T-cell (primary cell): ENCODE data around the gene COL4A5. TPM values are rescaled to one million over a fixed set of nuclear protein-coding genes. Genes with fewer than 3 reads are reported as not detected.

Source experiments
- ATAC-seq, 4 experiments: fragments of 200-7000 bp in 3 of 4; fragments of 150-1000 bp in 1 of 4; cut with Tn5 transposase; replicated peaks in 1 of 4; 1 replicate in 3 of 4; 2 replicates in 1 of 4; pipeline ENCODE4 v1.10.0; 2021; ENCODE audit warnings: moderate library complexity in 3 of 4, mild to moderate bottlenecking in 2 of 4, moderate number of reproducible peaks in 1 of 4
- CTCF ChIA-PET, 2 donors: fragments of 300-600 bp; sonication (Branson Sonifier 250); formaldehyde crosslinking; loops; one replicate each; lab custom pipeline; 2022; ENCODE audit warnings: antibody characterized with exemption in 2 of 2; lab: Charles Lee
- POLR2A ChIA-PET, 2 donors: fragments of 300-600 bp; sonication (Branson Sonifier 250); formaldehyde crosslinking; loops; one replicate each; lab custom pipeline; 2022; ENCODE audit warnings: antibody characterized with exemption in 2 of 2; lab: Charles Lee
- DNase-seq, 35 experiments: peaks; one replicate each; pipeline versions ENCODE4 v3.0.0 to v3.0.0-alpha.2; 2013 to 2023
- H3K27ac ChIP-seq: one replicate; pipeline ENCODE4 v1.5.1; 2013; ENCODE audit warnings: low read length
- H3K27me3 ChIP-seq, 2 experiments: replicated peaks in 1 of 2; 1 replicate in 1 of 2; 2 replicates in 1 of 2; pipeline versions ENCODE4 v1.6.1 to v1.7.0; 2013; ENCODE audit warnings: low read length in 1 of 2, mixed read lengths in 1 of 2; ENCODE audit not compliant: control insufficient read depth in 2 of 2, insufficient read depth in 2 of 2; ENCODE audit errors: extremely low read depth in 1 of 2
- H3K36me3 ChIP-seq, 2 donors: 1 replicate in 1 of 2; 2 replicates in 1 of 2; pipeline versions ENCODE4 v1.6.1 to v1.7.0; 2013; ENCODE audit warnings: low read length in 1 of 2; ENCODE audit not compliant: control insufficient read depth in 2 of 2, insufficient read depth in 1 of 2; ENCODE audit errors: extremely low read depth in 1 of 2
- H3K4me1 ChIP-seq, 2 experiments: 1 replicate in 1 of 2; 2 replicates in 1 of 2; pipeline versions ENCODE4 v1.6.1 to v1.7.0; 2013; ENCODE audit warnings: low read length in 2 of 2, mixed read lengths in 1 of 2; ENCODE audit not compliant: insufficient read depth in 2 of 2, control insufficient read depth in 1 of 2; ENCODE audit errors: extremely low read depth in 1 of 2
- H3K4me3 ChIP-seq, 2 donors: 1 replicate in 1 of 2; 2 replicates in 1 of 2; pipeline versions ENCODE4 v1.5.1 to v1.7.0; 2013; ENCODE audit warnings: mild to moderate bottlenecking in 2 of 2, low read length in 1 of 2, moderate library complexity in 1 of 2; ENCODE audit not compliant: control insufficient read depth in 1 of 2; ENCODE audit errors: extremely low read depth in 1 of 2
- H3K9me3 ChIP-seq: 2 replicates; pipeline ENCODE4 v1.7.0; 2013
- H3K27ac Mint-ChIP-seq, 2 donors: one replicate each; pipeline ENCODE4 v1.8.0; 2020 to 2021; ENCODE audit warnings: mild to moderate bottlenecking in 2 of 2, mixed read lengths in 2 of 2
- H3K27me3 Mint-ChIP-seq, 2 donors: one replicate each; pipeline ENCODE4 v1.8.0; 2021 to 2022; ENCODE audit warnings: mixed read lengths in 2 of 2
- H3K36me3 Mint-ChIP-seq: one replicate; pipeline ENCODE4 v1.8.0; 2021; ENCODE audit warnings: mixed read lengths
- H3K4me1 Mint-ChIP-seq, 3 donors: one replicate each; pipeline ENCODE4 v1.8.0; 2020 to 2022; ENCODE audit warnings: mixed read lengths in 3 of 3, mild to moderate bottlenecking in 1 of 3
- H3K4me3 Mint-ChIP-seq, 3 donors: one replicate each; pipeline ENCODE4 v1.8.0; 2020 to 2022; ENCODE audit warnings: mild to moderate bottlenecking in 3 of 3, mixed read lengths in 3 of 3, moderate library complexity in 3 of 3
- H3K9me3 Mint-ChIP-seq, 3 donors: one replicate each; pipeline ENCODE4 v1.8.0; 2020 to 2022; ENCODE audit warnings: mixed read lengths in 3 of 3
- WGBS: methylation state at CpG from one replicate; pipeline ENCODE4 v1.1.5; 2013; ENCODE audit warnings: missing lambda C conversion rate; ENCODE audit not compliant: insufficient coverage; 5-methylcytosine and 5-hydroxymethylcytosine counted together
- total RNA-seq, 35 experiments: library from RNA in 6 of 35; stranded (reverse) in 6 of 35; fragments of 120-200 nt in 1 of 35; gene quantifications; one replicate each; pipeline versions ENCODE4 v1.2.1 to v1.2.4 and lab custom pipeline; 2013 to 2026

Gene COL4A5
- total RNA-seq, 5 donors from 2014 or later (not counting 1 experiment from before 2014, with no cell fraction given): 0.22 to 0.59 (median 0.36) TPM; not detected in 1

- H3K27ac Mint-ChIP-seq: no peak overlapping the region
- no peaks in the 10 kb centered on the region for H3K36me3 ChIP-seq
- DNase-seq: no peak
- WGBS: no CpG with 5 or more reads among the region's 2 CpGs
- no peak overlapping the region for H3K27ac ChIP-seq
- H3K27me3 Mint-ChIP-seq: peaks cover 17 to 47% of the 10 kb centered on the region in 2 donors
- no peaks in the 10 kb centered on the region for H3K9me3 Mint-ChIP-seq
- POLR2A ChIA-PET: no interaction called here
- H3K4me1 Mint-ChIP-seq: peaks cover 10 to 13% (median 10%) of the 10 kb centered on the region in 3 donors
- no peak for ATAC-seq
- no peaks in the 10 kb centered on the region for H3K36me3 Mint-ChIP-seq
- peaks cover 0 to 7% of the 10 kb centered on the region in 2 experiments for H3K4me1 ChIP-seq
- no peaks in the 10 kb centered on the region for H3K9me3 ChIP-seq
- H3K4me3 Mint-ChIP-seq: no peak overlapping the region
- no peak overlapping the region for H3K4me3 ChIP-seq
- peaks cover 2 to 12% of the 10 kb centered on the region in 2 experiments for H3K27me3 ChIP-seq
- CTCF ChIA-PET: no interaction called here
Observed at GRCh38 chrX:108442901-108443464, 3.3 kb downstream of the COL4A5 start.

GRCh38 chrX:108447303-108447702 is 7.7 kb downstream of the COL4A5 start:
- H3K4me1 ChIP-seq: no peaks in the 10 kb centered on the region
- no peaks in the 10 kb centered on the region for H3K9me3 ChIP-seq
- ATAC-seq: no peak
- Mint-ChIP-seq H3K4me3 (no peak overlapping the region), H3K27me3 (peaks cover 0 to 13% of the 10 kb centered on the region in 2 donors), H3K27ac (no peak overlapping the region), H3K4me1 (no peaks in the 10 kb centered on the region), H3K36me3 (no peaks in the 10 kb centered on the region), H3K9me3 (no peaks in the 10 kb centered on the region)
- DNase-seq: no peak
- H3K27ac ChIP-seq: no peak overlapping the region
- WGBS: no CpG with 5 or more reads among the region's 2 CpGs
- H3K27me3 ChIP-seq: no peaks in the 10 kb centered on the region
- H3K4me3 ChIP-seq: no peak overlapping the region
- ChIA-PET POLR2A (no interaction called here), CTCF (no interaction called here)
- H3K36me3 ChIP-seq: no peaks in the 10 kb centered on the region

GRCh38 chrX:108453841-108454240 is 14.2 kb downstream of the COL4A5 start:
- H3K36me3 Mint-ChIP-seq: no peaks in the 10 kb centered on the region

GRCh38 chrX:108456971-108457477 is 17.4 kb downstream of the COL4A5 start:
- CTCF ChIA-PET: no interaction called here
- ATAC-seq (no peak), DNase-seq (no peak)
- no peak overlapping the region for H3K27ac Mint-ChIP-seq
- Histone ChIP-seq H3K27me3 (no peaks in the 10 kb centered on the region), H3K4me1 (no peaks in the 10 kb centered on the region), H3K4me3 (no peak overlapping the region), H3K27ac (no peak overlapping the region), H3K36me3 (no peaks in the 10 kb centered on the region), H3K9me3 (no peaks in the 10 kb centered on the region)
- no peaks in the 10 kb centered on the region for H3K9me3 Mint-ChIP-seq
- no peaks in the 10 kb centered on the region for H3K4me1 Mint-ChIP-seq
- H3K4me3 Mint-ChIP-seq: no peak overlapping the region
- H3K36me3 Mint-ChIP-seq: no peaks in the 10 kb centered on the region
- WGBS: no CpG with 5 or more reads among the region's 4 CpGs
- POLR2A ChIA-PET: no interaction called here
- H3K27me3 Mint-ChIP-seq: peaks cover 0 to 8% of the 10 kb centered on the region in 2 donors

More at GRCh38 chrX:108453841-108454240, 14.2 kb downstream of the COL4A5 start:
- Histone ChIP-seq H3K4me1 (no peaks in the 10 kb centered on the region), H3K36me3 (no peaks in the 10 kb centered on the region), H3K9me3 (no peaks in the 10 kb centered on the region), H3K4me3 (no peak overlapping the region), H3K27ac (no peak overlapping the region), H3K27me3 (no peaks in the 10 kb centered on the region)
- no peaks in the 10 kb centered on the region for H3K4me1 Mint-ChIP-seq
- H3K4me3 Mint-ChIP-seq: no peak overlapping the region
- H3K27me3 Mint-ChIP-seq: peaks cover 0 to 5% of the 10 kb centered on the region in 2 donors
- WGBS: no CpG with 5 or more reads among the region's 3 CpGs
- ChIA-PET POLR2A (no interaction called here), CTCF (no interaction called here)
- DNase-seq (no peak), ATAC-seq (no peak)
- no peaks in the 10 kb centered on the region for H3K9me3 Mint-ChIP-seq
- no peak overlapping the region for H3K27ac Mint-ChIP-seq

GRCh38 chrX:108464604-108465003 is 25.0 kb downstream of the COL4A5 start:
- DNase-seq (no peak), ATAC-seq (no peak)
- Mint-ChIP-seq H3K4me1 (no peaks in the 10 kb centered on the region), H3K4me3 (no peak overlapping the region), H3K9me3 (no peaks in the 10 kb centered on the region), H3K27ac (no peak overlapping the region), H3K36me3 (no peaks in the 10 kb centered on the region), H3K27me3 (peaks cover 0 to 7% of the 10 kb centered on the region in 2 donors)
- POLR2A ChIA-PET: no interaction called here
- no peak overlapping the region for H3K4me3 ChIP-seq
- no peak overlapping the region for H3K27ac ChIP-seq
- no peaks in the 10 kb centered on the region for H3K4me1 ChIP-seq
- no peaks in the 10 kb centered on the region for H3K9me3 ChIP-seq
- H3K27me3 ChIP-seq: no peaks in the 10 kb centered on the region
- no peaks in the 10 kb centered on the region for H3K36me3 ChIP-seq
- CTCF ChIA-PET: no interaction called here
- no CpG with 5 or more reads among the region's 3 CpGs for WGBS

- no peak overlapping the region for H3K27ac Mint-ChIP-seq
- ChIA-PET POLR2A (no interaction called here), CTCF (no interaction called here)
- Histone ChIP-seq H3K4me3 (no peak overlapping the region), H3K9me3 (no peaks in the 10 kb centered on the region), H3K27me3 (no peaks in the 10 kb centered on the region), H3K27ac (no peak overlapping the region), H3K36me3 (no peaks in the 10 kb centered on the region), H3K4me1 (no peaks in the 10 kb centered on the region)
- WGBS: no CpG with 5 or more reads among the region's 1 CpG
- peaks cover 0 to 10% of the 10 kb centered on the region in 2 donors for H3K27me3 Mint-ChIP-seq
- ATAC-seq (no peak), DNase-seq (no peak)
- no peaks in the 10 kb centered on the region for H3K9me3 Mint-ChIP-seq
- no peaks in the 10 kb centered on the region for H3K4me1 Mint-ChIP-seq
- no peak overlapping the region for H3K4me3 Mint-ChIP-seq
- H3K36me3 Mint-ChIP-seq: no peaks in the 10 kb centered on the region
Observed at GRCh38 chrX:108468486-108468885, 28.8 kb downstream of the COL4A5 start.
